GM12878 (cell line): ENCODE results near the gene ITPR2. TPM values are rescaled to one million over a fixed set of nuclear protein-coding genes. Genes with fewer than 3 reads are reported as not detected.

Experiments used
- ATAC-seq: fragments of 200-7000 bp; cut with Tn5 transposase; 3 replicates; pipeline ENCODE4 v1.9.1; 2020; ENCODE audit warnings: mild to moderate bottlenecking, moderate library complexity
- BruUV-seq: library from RNA; stranded (reverse); fragments of 400-500 nt; replicated peaks from 2 replicates; lab custom pipeline; 2021; lab: Mats Ljungman, UMichigan
- CTCF ChIA-PET: fragments of 300-600 bp; sonication (Branson Sonifier 250); formaldehyde crosslinking; extraction: SDS; loops from one replicate; lab custom pipeline; 2021; ENCODE audit warnings: inconsistent platforms; lab: Yijun Ruan, JAX
- POLR2A ChIA-PET: fragments of 350-600 bp; formaldehyde crosslinking; extraction: SDS; loops from one replicate; lab custom pipeline; 2021; ENCODE audit warnings: inconsistent platforms; lab: Charles Lee
- RAD21 ChIA-PET: fragments of 300-600 bp; sonication (Branson Sonifier 250); formaldehyde crosslinking; loops from one replicate; lab custom pipeline; 2023; ENCODE audit warnings: antibody characterized with exemption; ENCODE audit not compliant: unreplicated experiment; lab: Charles Lee
- SMC1A ChIA-PET: fragments of 300-600 bp; sonication (Branson Sonifier 250); formaldehyde crosslinking; loops from one replicate; lab custom pipeline; 2023; ENCODE audit not compliant: unreplicated experiment, uncharacterized antibody; lab: Charles Lee
- DNase-seq: peaks from one replicate; pipeline ENCODE4 v3.0.0-alpha.2; 2011; ENCODE audit warnings: low read depth, low spot score
- FAIRE-seq: peaks from 3 replicates; lab custom pipeline; 2011; peaks lifted over from hg19 to GRCh38; lab: Jason Lieb, UNC
- H2AFZ ChIP-seq: 2 replicates; pipeline ENCODE4 v1.6.0; 2011; ENCODE audit warnings: low read depth, low read length, control low read depth; ENCODE audit not compliant: control insufficient read depth
- H3K27ac ChIP-seq: 2 replicates; pipeline ENCODE4 v1.5.1; 2011; ENCODE audit warnings: control low read depth; ENCODE audit not compliant: control insufficient read depth, insufficient read depth
- H3K27me3 ChIP-seq, 2 experiments: replicated peaks in 1 of 2; 2 replicates each; pipeline versions ENCODE4 v1.6.0 to v1.6.1; 2011; ENCODE audit warnings: low read length in 1 of 2; ENCODE audit not compliant: control insufficient read depth in 2 of 2, insufficient read depth in 2 of 2
- H3K36me3 ChIP-seq, 2 experiments: 2 replicates each; pipeline ENCODE4 v1.5.1; 2011; ENCODE audit warnings: low read length in 1 of 2; ENCODE audit not compliant: control insufficient read depth in 2 of 2, insufficient read depth in 2 of 2
- H3K4me1 ChIP-seq: 2 replicates; pipeline ENCODE4 v1.6.1; 2011; ENCODE audit warnings: mild to moderate bottlenecking, low read length, moderate library complexity, mixed read lengths; ENCODE audit not compliant: control insufficient read depth, insufficient read depth
- H3K4me2 ChIP-seq: 2 replicates; pipeline ENCODE4 v1.6.0; 2011; ENCODE audit warnings: control low read depth; ENCODE audit not compliant: control insufficient read depth, insufficient read depth
- H3K4me3 ChIP-seq: fragments of 200-600 bp; sonication (generic); 2 replicates; pipeline ENCODE4 v1.5.1; 2016
- H3K79me2 ChIP-seq: 2 replicates; pipeline ENCODE4 v1.6.0; 2011; ENCODE audit warnings: low read length; ENCODE audit not compliant: control insufficient read depth, insufficient read depth
- H3K9ac ChIP-seq: 2 replicates; pipeline ENCODE4 v1.8.0; 2011; ENCODE audit warnings: low read length, control low read depth, mixed read lengths; ENCODE audit not compliant: control insufficient read depth, insufficient read depth
- H3K9me3 ChIP-seq: replicated peaks from 3 replicates; pipeline ENCODE4 v1.5.1; 2011; ENCODE audit warnings: mild to moderate bottlenecking, low read length; ENCODE audit not compliant: control insufficient read depth, insufficient read depth
- H4K20me1 ChIP-seq: 2 replicates; pipeline ENCODE4 v1.6.0; 2011; ENCODE audit not compliant: control insufficient read depth, insufficient read depth
- CHD1 ChIP-seq: IDR thresholded peaks from 2 replicates; pipeline ENCODE4 v1.6.1; 2012; ENCODE audit warnings: low read depth, low read length, improper control_type of control experiment
- FOXK2 ChIP-seq: fragments of 450-650 bp; IDR thresholded peaks from 2 replicates; pipeline ENCODE4 v1.6.1; 2017; ENCODE audit warnings: mild to moderate bottlenecking, moderate library complexity
- IKZF2 ChIP-seq, 2 experiments: fragments of 450-650 bp; IDR thresholded peaks; 2 replicates each; pipeline ENCODE4 v1.6.1; 2017; ENCODE audit warnings: mild to moderate bottlenecking in 2 of 2, moderate library complexity in 2 of 2
- MEF2B ChIP-seq: fragments of 450-650 bp; IDR thresholded peaks from 2 replicates; pipeline ENCODE4 v1.6.1; 2018; ENCODE audit warnings: mild to moderate bottlenecking, moderate library complexity; ENCODE audit not compliant: partially characterized antibody, poor library complexity, severe bottlenecking
- MTA3 ChIP-seq: IDR thresholded peaks from 2 replicates; pipeline ENCODE4 v1.6.1; 2012; ENCODE audit warnings: low read length, inconsistent platforms, borderline replicate concordance
- PAX8 ChIP-seq: fragments of 450-650 bp; IDR thresholded peaks from 2 replicates; pipeline ENCODE4 v1.6.1; 2017; ENCODE audit warnings: mild to moderate bottlenecking, moderate library complexity
- RAD21 ChIP-seq: IDR thresholded peaks from 2 replicates; pipeline ENCODE4 v1.6.1; 2011; ENCODE audit warnings: mild to moderate bottlenecking, low read depth, low read length, moderate library complexity; ENCODE audit not compliant: insufficient read depth
- SIN3A ChIP-seq: IDR thresholded peaks from 2 replicates; pipeline ENCODE4 v1.6.1; 2012; ENCODE audit warnings: low read depth, low read length, improper control_type of control experiment
- WRNIP1 ChIP-seq: IDR thresholded peaks from 2 replicates; pipeline ENCODE4 v1.6.1; 2011; ENCODE audit warnings: low read depth, low read length, improper control_type of control experiment, borderline replicate concordance
- WGBS: methylation state at CpG from one replicate; pipeline ENCODE4 v1.1.6; 2016; ENCODE audit warnings: low lambda C conversion rate; ENCODE audit not compliant: insufficient replicate concordance, insufficient coverage; ENCODE audit errors: missing lambda C conversion rate; 5-methylcytosine and 5-hydroxymethylcytosine counted together
- in situ Hi-C: fragments of 300-500 bp; cut with MboI; formaldehyde crosslinking; loops from 9 replicates; pipeline ENCODE4 v1.14.3; 2018; ENCODE audit warnings: mixed read lengths
- intact Hi-C: fragments of 100-400 bp; cut with micrococcal nuclease; formaldehyde crosslinking; loops from one replicate; pipeline ENCODE4 v1.14.2; 2022; ENCODE audit not compliant: unreplicated experiment
- polyA plus RNA-seq, 11 experiments: library from polyadenylated mRNA; depleted of rRNA in 4 of 11; unstranded in 6 of 11; stranded (reverse) in 5 of 11; fragments of >200 nt; fragmentation: Nextera tagmentation in 4 of 11; fragmentation: Illumina TruSeq in 1 of 11; extraction: Ambion mirVana in 4 of 11; extraction: Trizol in 1 of 11; gene quantifications; 1 replicate in 1 of 11; 2 replicates in 10 of 11; pipeline versions ENCODE4 v1.2.1 to v1.2.3, GENCODE V29; 2011 to 2016; ENCODE audit warnings: inconsistent platforms in 2 of 11, missing spikeins in 2 of 11, low read depth in 1 of 11
- total RNA-seq, 4 experiments: library from RNA; depleted of rRNA in 3 of 4; stranded (reverse); fragments of >200 nt in 3 of 4; fragmentation: Illumina TruSeq in 1 of 4; extraction: Trizol in 1 of 4; gene quantifications; 2 replicates each; pipeline versions ENCODE4 v1.2.1 to v1.2.3, GENCODE V29; 2013 to 2021
- TF ChIP-seq, protein P1 (sequence below): IDR thresholded peaks from 2 replicates; pipeline ENCODE4 v1.6.1; 2011; ENCODE audit warnings: borderline replicate concordance, low read depth, mild to moderate bottlenecking, moderate library complexity, low read length; ENCODE audit not compliant: insufficient read depth, poor library complexity, severe bottlenecking
- TF ChIP-seq, protein P2 (sequence below): IDR thresholded peaks from 2 replicates; pipeline ENCODE4 v1.6.1; 2012; ENCODE audit warnings: low read length, inconsistent platforms
- TF ChIP-seq, protein P3 (sequence below): fragments of 450-650 bp; IDR thresholded peaks from 2 replicates; pipeline ENCODE4 v1.6.1; 2016; ENCODE audit warnings: mild to moderate bottlenecking

Gene ITPR2
- total and polyA plus RNA-seq, 10 of the 15 experiments (the other 5 are each of a cell fraction or from before 2014, with no cell fraction given) = 7.5 to 76.2 (median 47.1) TPM

DNA sequence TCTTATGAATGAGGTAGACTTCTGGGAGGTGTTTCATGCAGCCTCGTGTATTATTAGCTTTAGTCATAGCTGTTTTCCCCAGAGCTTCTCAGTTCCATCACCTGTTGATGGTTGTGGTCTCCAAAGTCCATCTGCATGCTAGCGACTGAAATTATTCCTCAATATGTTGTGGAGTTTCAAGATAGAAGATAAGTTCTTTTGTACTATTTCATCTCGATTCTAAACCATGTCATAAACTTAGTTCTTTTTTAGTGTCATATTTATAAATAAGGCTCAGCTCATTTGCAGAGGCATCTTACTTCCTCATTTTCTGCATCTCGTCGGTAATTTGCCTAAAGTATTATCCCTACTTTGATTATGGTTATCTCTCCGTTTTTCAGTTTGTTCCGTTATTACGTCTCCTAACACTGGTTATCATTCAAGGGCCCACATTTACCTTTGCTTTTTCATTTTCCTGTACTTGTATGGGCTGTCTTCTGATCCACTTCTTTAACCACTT, 119.1 kb downstream of the ITPR2 start (continued):
- TF ChIP-seq MEF2B (peak; percentile 73), IKZF2 (IDR thresholded peaks at IDR 0.05) (peak; percentile 55 to 62; a peak in 3 of 4 replicates), CHD1 (no peak)
- TF ChIP-seq, protein P1, sequence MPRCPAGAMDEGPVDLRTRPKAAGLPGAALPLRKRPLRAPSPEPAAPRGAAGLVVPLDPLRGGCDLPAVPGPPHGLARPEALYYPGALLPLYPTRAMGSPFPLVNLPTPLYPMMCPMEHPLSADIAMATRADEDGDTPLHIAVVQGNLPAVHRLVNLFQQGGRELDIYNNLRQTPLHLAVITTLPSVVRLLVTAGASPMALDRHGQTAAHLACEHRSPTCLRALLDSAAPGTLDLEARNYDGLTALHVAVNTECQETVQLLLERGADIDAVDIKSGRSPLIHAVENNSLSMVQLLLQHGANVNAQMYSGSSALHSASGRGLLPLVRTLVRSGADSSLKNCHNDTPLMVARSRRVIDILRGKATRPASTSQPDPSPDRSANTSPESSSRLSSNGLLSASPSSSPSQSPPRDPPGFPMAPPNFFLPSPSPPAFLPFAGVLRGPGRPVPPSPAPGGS = peak; percentile 60

DNA sequence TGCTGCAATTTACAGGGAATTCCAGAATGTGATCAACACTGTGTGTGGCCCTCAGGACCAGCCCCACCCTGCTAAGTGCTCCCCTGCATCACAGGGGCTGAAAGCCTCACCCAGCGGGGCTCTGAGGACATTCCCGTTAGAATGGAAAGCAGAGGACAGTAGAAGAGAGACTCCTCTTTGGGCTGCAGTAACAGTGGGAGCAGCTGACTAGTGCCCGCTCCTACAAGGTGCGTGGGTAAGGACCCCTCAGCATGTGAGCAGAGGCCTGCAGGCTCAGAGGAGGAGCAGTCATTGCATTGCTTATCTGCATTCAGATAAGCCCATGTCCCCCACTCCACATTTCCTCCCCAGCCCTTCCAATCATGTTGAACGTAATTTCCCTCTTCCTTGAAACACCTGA, 120.1 kb downstream of the ITPR2 start:
- CTCF ChIA-PET = interaction anchor here (0.9 to 1.4 kb wide), 2 partner anchors 12 to 15 kb away, joined by 4 to 12 read pairs; no protein-coding TSS in a partner anchor
- no peak for DNase-seq

More for the DNA sequence above, 120.1 kb downstream of the ITPR2 start:
- FAIRE-seq = no peak
- ChIA-PET RAD21 (interaction anchor here (1.3 to 1.5 kb wide), 2 partner anchors 110 to 172 kb away, joined by 3 to 5 read pairs; no protein-coding TSS in a partner anchor), SMC1A (interaction anchor here (0.9 to 2.1 kb wide), 6 partner anchors 9 to 22 kb away, joined by 3 to 28 read pairs (median 6); no protein-coding TSS in a partner anchor), POLR2A (no interaction called here)
- Histone ChIP-seq H3K27me3 (no peaks in the 10 kb centered on the region), H3K27ac (peak overlapping the region; percentile 69), H3K9me3 (no peaks in the 10 kb centered on the region; the same call in 2 of the 3 replicates), H3K4me3 (no peak overlapping the region), H2AFZ (no peak overlapping the region), H3K4me2 (peak overlapping the region; percentile 44), H4K20me1 (no peaks in the 10 kb centered on the region), H3K36me3 (peaks cover 4 to 28% of the 10 kb centered on the region in 2 experiments; a peak in 3 of 4 replicates), H3K9ac (no peak overlapping the region), H3K4me1 (peaks cover 22% of the 10 kb centered on the region), H3K79me2 (no peaks in the 10 kb centered on the region)
- no TSS peak for BruUV-seq
- no peak for TF ChIP-seq SIN3A
- no peak for TF ChIP-seq WRNIP1
- TF ChIP-seq, protein P2, sequence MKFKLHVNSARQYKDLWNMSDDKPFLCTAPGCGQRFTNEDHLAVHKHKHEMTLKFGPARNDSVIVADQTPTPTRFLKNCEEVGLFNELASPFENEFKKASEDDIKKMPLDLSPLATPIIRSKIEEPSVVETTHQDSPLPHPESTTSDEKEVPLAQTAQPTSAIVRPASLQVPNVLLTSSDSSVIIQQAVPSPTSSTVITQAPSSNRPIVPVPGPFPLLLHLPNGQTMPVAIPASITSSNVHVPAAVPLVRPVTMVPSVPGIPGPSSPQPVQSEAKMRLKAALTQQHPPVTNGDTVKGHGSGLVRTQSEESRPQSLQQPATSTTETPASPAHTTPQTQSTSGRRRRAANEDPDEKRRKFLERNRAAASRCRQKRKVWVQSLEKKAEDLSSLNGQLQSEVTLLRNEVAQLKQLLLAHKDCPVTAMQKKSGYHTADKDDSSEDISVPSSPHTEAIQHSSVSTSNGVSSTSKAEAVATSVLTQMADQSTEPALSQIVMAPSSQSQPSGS = no peak
- TF ChIP-seq MTA3 = no peak
- TF ChIP-seq PAX8 = no peak
- TF ChIP-seq RAD21 = no peak
- TF ChIP-seq, protein P1 = no peak
- TF ChIP-seq FOXK2 = no peak
- TF ChIP-seq, protein P3, sequence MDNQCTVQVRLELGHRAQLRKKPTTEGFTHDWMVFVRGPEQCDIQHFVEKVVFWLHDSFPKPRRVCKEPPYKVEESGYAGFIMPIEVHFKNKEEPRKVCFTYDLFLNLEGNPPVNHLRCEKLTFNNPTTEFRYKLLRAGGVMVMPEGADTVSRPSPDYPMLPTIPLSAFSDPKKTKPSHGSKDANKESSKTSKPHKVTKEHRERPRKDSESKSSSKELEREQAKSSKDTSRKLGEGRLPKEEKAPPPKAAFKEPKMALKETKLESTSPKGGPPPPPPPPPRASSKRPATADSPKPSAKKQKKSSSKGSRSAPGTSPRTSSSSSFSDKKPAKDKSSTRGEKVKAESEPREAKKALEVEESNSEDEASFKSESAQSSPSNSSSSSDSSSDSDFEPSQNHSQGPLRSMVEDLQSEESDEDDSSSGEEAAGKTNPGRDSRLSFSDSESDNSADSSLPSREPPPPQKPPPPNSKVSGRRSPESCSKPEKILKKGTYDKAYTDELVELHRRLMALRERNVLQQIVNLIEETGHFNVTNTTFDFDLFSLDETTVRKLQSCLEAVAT = no peak
- ATAC-seq = no peak
- WGBS = 79% methylated on average over 5 of the region's 5 CpGs
- intact Hi-C loops = no loop called here
- in situ Hi-C loops = no loop called here
